Neural progenitor cell (in vitro differentiated cells): Measurements from ENCODE around the gene AGR2. TPM values are rescaled to one million over a fixed set of nuclear protein-coding genes. Genes with fewer than 3 reads are reported as not detected.

Experiments
- DNase-seq: peaks from one replicate; pipeline ENCODE4 v3.0.0-alpha.2; 2016; ENCODE audit warnings: low spot score
- H2AFZ ChIP-seq: fragments of 200-600 bp; sonication (generic); replicated peaks from 2 replicates; pipeline ENCODE4 v1.6.1; 2016; ENCODE audit warnings: antibody characterized with exemption
- H3F3A ChIP-seq: fragments of 200-600 bp; sonication (generic); 2 replicates; pipeline ENCODE4 v1.6.1; 2016; ENCODE audit warnings: antibody characterized with exemption, low read depth
- H3K27ac ChIP-seq: fragments of 200-600 bp; sonication (generic); 2 replicates; pipeline ENCODE4 v1.5.1; 2016; ENCODE audit warnings: mild to moderate bottlenecking
- H3K27me3 ChIP-seq: fragments of 200-600 bp; sonication (generic); 2 replicates; pipeline ENCODE4 v1.6.1; 2016; ENCODE audit warnings: mild to moderate bottlenecking, moderate library complexity
- H3K36me3 ChIP-seq: fragments of 200-600 bp; sonication (generic); 2 replicates; pipeline ENCODE4 v1.5.1; 2016
- H3K4me1 ChIP-seq: fragments of 200-600 bp; sonication (generic); 2 replicates; pipeline ENCODE4 v1.6.1; 2016; ENCODE audit warnings: mixed run types
- H3K4me2 ChIP-seq: fragments of 200-600 bp; sonication (generic); 2 replicates; pipeline ENCODE4 v1.6.1; 2016
- H3K4me3 ChIP-seq: fragments of 200-600 bp; sonication (generic); 2 replicates; pipeline ENCODE4 v1.5.1; 2016
- H3K79me2 ChIP-seq: fragments of 200-600 bp; sonication (generic); 2 replicates; pipeline ENCODE4 v1.6.1; 2016; ENCODE audit warnings: low read depth
- H3K9ac ChIP-seq: fragments of 200-600 bp; sonication (generic); 2 replicates; pipeline ENCODE4 v1.6.1; 2016
- H3K9me3 ChIP-seq: fragments of 200-600 bp; sonication (generic); 2 replicates; pipeline ENCODE4 v1.5.1; 2016; ENCODE audit warnings: low read depth
- H4K20me1 ChIP-seq: fragments of 200-600 bp; sonication (generic); 2 replicates; pipeline ENCODE4 v1.6.1; 2016; ENCODE audit warnings: low read depth
- H3K27ac Mint-ChIP-seq: 3 replicates; pipeline ENCODE4 v1.8.0; 2021; ENCODE audit warnings: mixed read lengths
- H3K27me3 Mint-ChIP-seq: 2 replicates; pipeline ENCODE4 v1.8.0; 2022; ENCODE audit warnings: low read depth, mild to moderate bottlenecking, inconsistent platforms, moderate library complexity, mixed read lengths; ENCODE audit not compliant: insufficient read depth
- H3K36me3 Mint-ChIP-seq: 3 replicates; pipeline ENCODE4 v1.8.0; 2021; ENCODE audit warnings: mixed read lengths
- H3K4me1 Mint-ChIP-seq: 3 replicates; pipeline ENCODE4 v1.8.0; 2021; ENCODE audit warnings: mixed read lengths
- H3K4me3 Mint-ChIP-seq: 3 replicates; pipeline ENCODE4 v1.8.0; 2021; ENCODE audit warnings: mild to moderate bottlenecking, moderate library complexity, mixed read lengths
- H3K9me3 Mint-ChIP-seq: 3 replicates; pipeline ENCODE4 v1.8.0; 2020; ENCODE audit warnings: mixed read lengths
- EZH2 ChIP-seq: fragments of 200-600 bp; sonication (generic); IDR thresholded peaks from 2 replicates; pipeline ENCODE4 v1.6.1; 2017; ENCODE audit warnings: antibody characterized with exemption, mild to moderate bottlenecking, moderate library complexity
- EZH2phosphoT487 ChIP-seq: fragments of 200-600 bp; sonication (generic); IDR thresholded peaks from 2 replicates; pipeline ENCODE4 v1.6.1; 2017; ENCODE audit warnings: antibody characterized with exemption
- total RNA-seq: library from RNA; depleted of rRNA; stranded (reverse); fragments of >200 nt; gene quantifications from 2 replicates; pipeline ENCODE4 v1.2.3, GENCODE V29; 2015; ENCODE audit warnings: low replicate concordance
- TF ChIP-seq, protein P1 (sequence below): fragments of 200-600 bp; sonication (generic); IDR thresholded peaks from 2 replicates; pipeline ENCODE4 v1.5.1; 2017; ENCODE audit warnings: antibody characterized with exemption, mild to moderate bottlenecking

AGR2 gene
- total RNA-seq, 1 donor from 2014 or later: not detected

DNA sequence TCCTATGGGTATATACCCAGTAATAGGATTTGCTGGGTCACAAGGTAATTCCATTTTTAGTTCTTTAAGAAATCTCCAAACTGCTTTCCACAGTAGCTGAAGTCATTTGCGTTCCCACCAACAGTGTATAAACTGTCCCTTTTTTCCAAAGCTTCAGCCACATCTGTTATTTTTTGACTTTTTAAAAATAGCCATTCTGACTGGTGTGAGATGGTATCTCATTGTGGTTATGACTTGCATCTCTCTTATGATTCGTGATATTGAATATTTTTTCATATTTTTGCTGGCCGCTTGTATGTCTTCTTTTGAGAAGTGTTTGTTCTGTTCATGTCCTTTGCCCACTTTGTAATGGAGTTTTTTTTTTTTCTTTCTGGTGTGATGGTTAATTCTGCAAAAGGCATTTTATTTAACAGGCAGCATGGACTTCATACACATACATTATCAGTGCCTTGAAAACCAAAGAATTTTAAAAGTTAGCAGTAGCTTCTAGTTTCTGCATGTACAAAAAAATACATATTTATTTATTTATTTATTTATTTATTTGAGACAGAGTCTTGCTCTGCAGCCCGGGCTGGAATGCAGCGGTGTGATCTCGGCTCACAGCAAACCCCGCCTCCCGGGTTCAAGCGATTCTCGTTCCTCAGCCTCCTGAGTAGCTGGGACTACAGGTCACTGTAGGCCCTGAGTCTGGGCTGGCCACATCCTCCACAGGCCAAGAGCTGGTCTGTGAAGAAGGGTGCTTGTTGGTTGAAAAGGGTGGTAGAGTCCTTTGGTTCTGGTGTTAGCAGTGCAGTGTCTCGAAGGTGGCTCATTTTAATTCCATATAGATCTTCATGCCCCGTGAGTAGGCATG is 44.7 kb upstream of the AGR2 start:
- no peak for DNase-seq
- no peak overlapping the region for H3K4me3 Mint-ChIP-seq
- Histone ChIP-seq H3F3A (peaks cover under 1% of the 10 kb centered on the region), H3K9me3 (no peaks in the 10 kb centered on the region), H3K4me2 (no peak overlapping the region), H3K27me3 (no peaks in the 10 kb centered on the region), H4K20me1 (no peaks in the 10 kb centered on the region), H3K79me2 (no peaks in the 10 kb centered on the region), H3K9ac (no peak overlapping the region), H3K4me3 (no peak overlapping the region), H3K4me1 (peaks cover 12% of the 10 kb centered on the region), H2AFZ (no peak overlapping the region), H3K36me3 (no peaks in the 10 kb centered on the region), H3K27ac (no peak overlapping the region)
- H3K27me3 Mint-ChIP-seq: peaks cover 8% of the 10 kb centered on the region
- H3K27ac Mint-ChIP-seq: no peak overlapping the region
- H3K4me1 Mint-ChIP-seq: peaks cover 2% of the 10 kb centered on the region
- TF ChIP-seq EZH2 (no peak), EZH2phosphoT487 (no peak)
- TF ChIP-seq, protein P1, sequence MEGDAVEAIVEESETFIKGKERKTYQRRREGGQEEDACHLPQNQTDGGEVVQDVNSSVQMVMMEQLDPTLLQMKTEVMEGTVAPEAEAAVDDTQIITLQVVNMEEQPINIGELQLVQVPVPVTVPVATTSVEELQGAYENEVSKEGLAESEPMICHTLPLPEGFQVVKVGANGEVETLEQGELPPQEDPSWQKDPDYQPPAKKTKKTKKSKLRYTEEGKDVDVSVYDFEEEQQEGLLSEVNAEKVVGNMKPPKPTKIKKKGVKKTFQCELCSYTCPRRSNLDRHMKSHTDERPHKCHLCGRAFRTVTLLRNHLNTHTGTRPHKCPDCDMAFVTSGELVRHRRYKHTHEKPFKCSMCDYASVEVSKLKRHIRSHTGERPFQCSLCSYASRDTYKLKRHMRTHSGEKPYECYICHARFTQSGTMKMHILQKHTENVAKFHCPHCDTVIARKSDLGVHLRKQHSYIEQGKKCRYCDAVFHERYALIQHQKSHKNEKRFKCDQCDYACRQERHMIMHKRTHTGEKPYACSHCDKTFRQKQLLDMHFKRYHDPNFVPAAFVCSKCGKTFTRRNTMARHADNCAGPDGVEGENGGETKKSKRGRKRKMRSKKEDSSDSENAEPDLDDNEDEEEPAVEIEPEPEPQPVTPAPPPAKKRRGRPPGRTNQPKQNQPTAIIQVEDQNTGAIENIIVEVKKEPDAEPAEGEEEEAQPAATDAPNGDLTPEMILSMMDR: no peak
- no peaks in the 10 kb centered on the region for H3K36me3 Mint-ChIP-seq
- peaks cover 3% of the 10 kb centered on the region for H3K9me3 Mint-ChIP-seq

GRCh38 chr7:16847381-16847860 is 42.6 kb upstream of the AGR2 start:
- H3K4me2 ChIP-seq: no peak overlapping the region
- H3K4me1 Mint-ChIP-seq: peaks cover 2% of the 10 kb centered on the region

GRCh38 chr7:16846601-16847165 is 41.9 kb upstream of the AGR2 start:
- Histone ChIP-seq H3K9me3 (no peaks in the 10 kb centered on the region), H3K4me1 (peaks cover 14% of the 10 kb centered on the region), H3K36me3 (no peaks in the 10 kb centered on the region), H3F3A (peaks cover 12% of the 10 kb centered on the region), H3K27ac (no peak overlapping the region), H3K27me3 (no peaks in the 10 kb centered on the region), H3K4me3 (no peak overlapping the region), H3K79me2 (no peaks in the 10 kb centered on the region), H3K9ac (no peak overlapping the region), H2AFZ (no peak overlapping the region), H3K4me2 (no peak overlapping the region), H4K20me1 (no peaks in the 10 kb centered on the region)
- H3K4me3 Mint-ChIP-seq: no peak overlapping the region
- H3K27ac Mint-ChIP-seq: no peak overlapping the region
- TF ChIP-seq EZH2 (no peak), EZH2phosphoT487 (no peak)
- TF ChIP-seq, protein P1: no peak
- no peak for DNase-seq
- peaks cover 3% of the 10 kb centered on the region for H3K9me3 Mint-ChIP-seq
- peaks cover 6% of the 10 kb centered on the region for H3K27me3 Mint-ChIP-seq
- H3K4me1 Mint-ChIP-seq: peaks cover under 1% of the 10 kb centered on the region
- no peaks in the 10 kb centered on the region for H3K36me3 Mint-ChIP-seq

More at GRCh38 chr7:16847381-16847860, 42.6 kb upstream of the AGR2 start:
- DNase-seq: no peak
- Histone ChIP-seq H3K79me2 (no peaks in the 10 kb centered on the region), H3K4me3 (no peak overlapping the region), H3K9me3 (no peaks in the 10 kb centered on the region), H3F3A (peaks cover 12% of the 10 kb centered on the region), H3K27ac (no peak overlapping the region), H3K4me1 (peaks cover 21% of the 10 kb centered on the region), H3K36me3 (no peaks in the 10 kb centered on the region), H2AFZ (no peak overlapping the region), H4K20me1 (no peaks in the 10 kb centered on the region), H3K27me3 (no peaks in the 10 kb centered on the region), H3K9ac (no peak overlapping the region)
- Mint-ChIP-seq H3K4me3 (no peak overlapping the region), H3K27ac (no peak overlapping the region), H3K9me3 (peaks cover 3% of the 10 kb centered on the region), H3K36me3 (no peaks in the 10 kb centered on the region), H3K27me3 (peaks cover 8% of the 10 kb centered on the region)
- TF ChIP-seq EZH2phosphoT487: no peak
- TF ChIP-seq, protein P1: no peak
- no peak for TF ChIP-seq EZH2
